ENCODE results near the gene WNT3A. TPM values are rescaled to one million over a fixed set of nuclear protein-coding genes. Genes with fewer than 3 reads are reported as not detected.

WNT3A gene
- total RNA-seq, 6 experiments from 2014 or later, result not detected

DNA sequence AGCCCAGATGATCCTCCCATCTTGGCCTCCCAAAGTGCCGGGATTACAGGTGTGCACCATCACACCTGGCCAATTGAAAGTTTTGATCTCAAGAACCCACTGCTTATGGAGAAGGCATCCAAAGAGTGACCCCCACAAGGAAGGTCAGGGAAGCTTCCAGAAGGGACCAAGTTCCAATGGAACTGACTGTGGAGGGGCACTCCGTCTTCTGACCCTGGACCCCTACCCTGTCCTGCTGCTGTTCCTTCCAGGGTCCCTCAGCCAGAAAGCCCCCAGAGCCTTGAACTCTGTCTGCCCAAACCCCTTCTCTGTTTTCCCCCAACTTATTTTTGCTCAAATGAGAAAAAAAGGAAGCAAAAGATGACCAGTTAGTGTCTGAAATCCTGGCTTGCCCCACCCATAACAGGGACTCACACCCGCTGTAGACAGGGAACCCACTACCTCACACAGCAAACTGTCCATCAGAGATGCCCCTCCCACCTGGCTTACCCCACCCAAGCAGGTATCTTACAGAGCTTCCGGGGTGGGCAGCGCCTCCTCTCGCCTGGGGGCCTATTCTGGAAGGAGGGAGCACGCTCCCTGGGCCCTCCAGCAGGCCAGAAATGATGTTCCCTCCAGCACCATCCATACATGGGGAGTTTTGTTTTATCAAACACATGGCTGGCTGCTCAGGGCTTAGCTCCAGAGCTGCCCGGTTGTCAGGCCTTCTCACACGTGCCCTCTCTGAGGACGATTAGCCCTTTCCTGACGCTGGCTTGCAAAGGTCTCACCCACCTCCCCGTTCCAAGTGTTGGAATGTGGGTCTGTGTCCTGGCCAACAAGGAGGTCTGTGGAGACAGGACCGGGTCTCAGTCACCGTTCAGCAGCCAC, 3.1 kb upstream of the WNT3A start:
- Histone ChIP-seq H3K27ac (no peak overlapping the region), H3K27me3 (peaks cover 0 to 10% of the 10 kb centered on the region in 2 donors), H3K4me3 (no peak overlapping the region), H3K4me1 (no peaks in the 10 kb centered on the region), H3K36me3 (no peaks in the 10 kb centered on the region), H3K9me3 (no peaks in the 10 kb centered on the region)
- no peak for TF ChIP-seq POLR2A (IDR thresholded peaks at IDR 0.05)
- no peak for DNase-seq
- intact Hi-C loops (cut with DNase I), result no loop called here
- WGBS (ENCODE audit: insufficient coverage, low coverage, low lambda C conversion rate, missing lambda C conversion rate), result 39% methylated on average over 9 of the region's 14 CpGs
- ATAC-seq, result no peak

DNA sequence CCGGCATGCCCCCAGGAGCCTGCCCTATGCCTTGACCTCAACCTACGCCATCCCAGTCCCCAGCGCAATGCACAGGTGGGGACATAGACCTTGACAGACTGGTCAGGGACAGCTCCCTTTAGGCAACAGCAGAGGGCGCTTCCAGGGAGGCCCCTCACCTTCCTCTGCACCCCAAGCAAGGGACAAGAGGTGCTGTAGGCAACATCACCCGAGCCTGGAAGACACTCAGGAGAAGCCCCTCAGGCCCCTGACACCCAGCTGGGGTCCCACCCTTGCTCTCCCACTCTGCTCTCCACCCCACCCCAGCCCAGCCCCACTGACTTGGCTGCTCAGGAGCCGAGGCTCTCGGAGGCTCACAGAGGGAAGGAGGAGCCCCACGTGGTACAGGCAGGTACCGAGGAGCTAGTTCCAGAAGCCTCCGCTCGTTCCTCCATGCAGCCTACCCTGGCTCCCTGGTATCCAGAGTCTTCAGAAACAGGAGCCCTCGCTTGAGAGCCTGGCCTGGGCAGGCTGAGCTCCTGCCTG, 2.4 kb upstream of the WNT3A start:
- WGBS (ENCODE audit: insufficient coverage, low coverage, low lambda C conversion rate, missing lambda C conversion rate), result 12% methylated on average over 8 of the region's 12 CpGs
- Histone ChIP-seq H3K9me3 (no peaks in the 10 kb centered on the region), H3K36me3 (no peaks in the 10 kb centered on the region), H3K4me3 (no peak overlapping the region), H3K4me1 (no peaks in the 10 kb centered on the region), H3K27me3 (peaks cover 0 to 10% of the 10 kb centered on the region in 2 donors), H3K27ac (no peak overlapping the region)
- DNase-seq (peak in 2 of 3 donors; percentile 35 to 37), ATAC-seq (peak; percentile 24 to 44 (median 40))
- no peak for TF ChIP-seq POLR2A (IDR thresholded peaks at IDR 0.05)
- TF ChIP-seq, protein P1, sequence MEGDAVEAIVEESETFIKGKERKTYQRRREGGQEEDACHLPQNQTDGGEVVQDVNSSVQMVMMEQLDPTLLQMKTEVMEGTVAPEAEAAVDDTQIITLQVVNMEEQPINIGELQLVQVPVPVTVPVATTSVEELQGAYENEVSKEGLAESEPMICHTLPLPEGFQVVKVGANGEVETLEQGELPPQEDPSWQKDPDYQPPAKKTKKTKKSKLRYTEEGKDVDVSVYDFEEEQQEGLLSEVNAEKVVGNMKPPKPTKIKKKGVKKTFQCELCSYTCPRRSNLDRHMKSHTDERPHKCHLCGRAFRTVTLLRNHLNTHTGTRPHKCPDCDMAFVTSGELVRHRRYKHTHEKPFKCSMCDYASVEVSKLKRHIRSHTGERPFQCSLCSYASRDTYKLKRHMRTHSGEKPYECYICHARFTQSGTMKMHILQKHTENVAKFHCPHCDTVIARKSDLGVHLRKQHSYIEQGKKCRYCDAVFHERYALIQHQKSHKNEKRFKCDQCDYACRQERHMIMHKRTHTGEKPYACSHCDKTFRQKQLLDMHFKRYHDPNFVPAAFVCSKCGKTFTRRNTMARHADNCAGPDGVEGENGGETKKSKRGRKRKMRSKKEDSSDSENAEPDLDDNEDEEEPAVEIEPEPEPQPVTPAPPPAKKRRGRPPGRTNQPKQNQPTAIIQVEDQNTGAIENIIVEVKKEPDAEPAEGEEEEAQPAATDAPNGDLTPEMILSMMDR (IDR thresholded peaks at IDR 0.05), result peak; percentile 12 to 41 (median 26)
- intact Hi-C loops (cut with DNase I), result no loop called here

- Histone ChIP-seq H3K36me3 (no peaks in the 10 kb centered on the region), H3K27ac (no peak overlapping the region), H3K9me3 (no peaks in the 10 kb centered on the region), H3K4me3 (no peak overlapping the region), H3K27me3 (peaks cover 0 to 10% of the 10 kb centered on the region in 2 donors), H3K4me1 (no peaks in the 10 kb centered on the region)
- peak in 1 of 3 donors; percentile 39 for DNase-seq
- intact Hi-C loops (cut with DNase I), result no loop called here
- TF ChIP-seq POLR2A (IDR thresholded peaks at IDR 0.05), result no peak
- TF ChIP-seq, protein P1 (IDR thresholded peaks at IDR 0.05), result no peak
- no peak for ATAC-seq
- 14% methylated on average over 13 of the region's 19 CpGs for WGBS (ENCODE audit: insufficient coverage, low coverage, low lambda C conversion rate, missing lambda C conversion rate)
Observed at GRCh38 chr1:228004856-228005462, 1.8 kb upstream of the WNT3A start.

DNA sequence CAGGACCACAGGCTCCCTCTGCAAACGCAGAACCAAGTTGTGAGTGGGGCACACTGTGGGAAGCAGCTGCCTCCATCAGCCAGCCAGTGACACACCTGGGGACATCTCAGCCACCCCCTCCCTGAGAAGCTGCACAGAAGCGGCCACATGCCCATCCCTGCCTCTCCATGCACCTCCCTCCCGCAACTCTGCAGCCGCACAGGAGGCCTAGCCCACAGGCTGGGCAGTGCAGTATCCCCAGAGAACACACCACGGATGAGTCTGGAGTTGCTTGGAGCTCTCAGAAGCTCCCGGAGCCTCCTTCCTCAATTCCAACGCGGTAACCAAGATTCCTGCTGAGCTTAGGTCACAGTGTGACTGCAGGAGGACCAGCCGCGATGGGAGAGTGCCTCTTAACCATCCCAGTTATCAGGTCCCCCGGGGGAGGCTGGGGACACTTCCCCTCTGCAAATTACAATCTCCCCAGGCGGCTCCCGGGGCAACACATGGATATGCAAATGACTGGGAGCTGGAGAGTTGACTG, 1.2 kb upstream of the WNT3A start:
- intact Hi-C loops (cut with DNase I), result no loop called here
- Histone ChIP-seq H3K4me1 (no peaks in the 10 kb centered on the region), H3K4me3 (no peak overlapping the region), H3K27ac (no peak overlapping the region), H3K9me3 (no peaks in the 10 kb centered on the region), H3K27me3 (peaks cover 0 to 10% of the 10 kb centered on the region in 2 donors), H3K36me3 (no peaks in the 10 kb centered on the region)
- WGBS (ENCODE audit: insufficient coverage, low coverage, low lambda C conversion rate, missing lambda C conversion rate), result 0% methylated on average over 9 of the region's 13 CpGs
- DNase-seq (peak in 1 of 3 donors; percentile 36), ATAC-seq (no peak)
- TF ChIP-seq POLR2A (IDR thresholded peaks at IDR 0.05), result no peak
- TF ChIP-seq, protein P1 (IDR thresholded peaks at IDR 0.05), result no peak

Measured in right lobe of liver (tissue), 6 donors.